ENCODE data around the gene CLK2. TPM values are rescaled to one million over a fixed set of nuclear protein-coding genes. Genes with fewer than 3 reads are reported as not detected.

Gene CLK2
- total RNA-seq, 2 donors from 2014 or later, result 69.8 to 82.3 TPM

DNA sequence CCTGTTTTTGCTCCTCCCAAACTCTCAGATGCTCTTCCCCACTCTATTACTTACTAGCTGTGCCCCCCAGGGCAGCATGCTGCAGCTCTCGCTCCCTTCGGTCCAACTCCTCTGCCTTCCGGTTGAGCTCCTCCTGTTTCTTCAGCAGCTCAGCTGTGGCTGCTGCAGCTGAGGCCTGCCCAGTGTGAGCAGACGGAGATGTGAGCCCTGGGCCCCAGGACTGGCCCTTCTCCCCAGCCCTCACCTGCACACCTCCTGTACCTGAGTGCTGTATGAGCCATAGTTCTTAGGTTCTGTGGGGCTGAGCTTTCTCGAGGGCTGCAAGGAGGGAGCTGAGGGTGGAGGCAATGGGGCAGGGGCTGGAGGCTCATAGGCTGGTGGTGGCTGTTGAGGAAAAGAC, 13.0 kb downstream of the CLK2 start:
- Mint-ChIP-seq H3K36me3 (ENCODE audit: low read depth) (peaks cover 46% of the 10 kb centered on the region), H3K4me1 (peaks cover 17% of the 10 kb centered on the region), H3K9me3 (no peaks in the 10 kb centered on the region), H3K4me3 (no peak overlapping the region), H3K27ac (peak overlapping the region; percentile 64), H3K27me3 (ENCODE audit: insufficient read depth) (no peaks in the 10 kb centered on the region)
- no peaks in the 10 kb centered on the region for H3K27me3 ChIP-seq (ENCODE audit: control insufficient read depth, insufficient read depth, low read length, poor library complexity, severe bottlenecking)
- no peak overlapping the region for H3K4me3 ChIP-seq (ENCODE audit: low read length)
- TF ChIP-seq, protein P1, sequence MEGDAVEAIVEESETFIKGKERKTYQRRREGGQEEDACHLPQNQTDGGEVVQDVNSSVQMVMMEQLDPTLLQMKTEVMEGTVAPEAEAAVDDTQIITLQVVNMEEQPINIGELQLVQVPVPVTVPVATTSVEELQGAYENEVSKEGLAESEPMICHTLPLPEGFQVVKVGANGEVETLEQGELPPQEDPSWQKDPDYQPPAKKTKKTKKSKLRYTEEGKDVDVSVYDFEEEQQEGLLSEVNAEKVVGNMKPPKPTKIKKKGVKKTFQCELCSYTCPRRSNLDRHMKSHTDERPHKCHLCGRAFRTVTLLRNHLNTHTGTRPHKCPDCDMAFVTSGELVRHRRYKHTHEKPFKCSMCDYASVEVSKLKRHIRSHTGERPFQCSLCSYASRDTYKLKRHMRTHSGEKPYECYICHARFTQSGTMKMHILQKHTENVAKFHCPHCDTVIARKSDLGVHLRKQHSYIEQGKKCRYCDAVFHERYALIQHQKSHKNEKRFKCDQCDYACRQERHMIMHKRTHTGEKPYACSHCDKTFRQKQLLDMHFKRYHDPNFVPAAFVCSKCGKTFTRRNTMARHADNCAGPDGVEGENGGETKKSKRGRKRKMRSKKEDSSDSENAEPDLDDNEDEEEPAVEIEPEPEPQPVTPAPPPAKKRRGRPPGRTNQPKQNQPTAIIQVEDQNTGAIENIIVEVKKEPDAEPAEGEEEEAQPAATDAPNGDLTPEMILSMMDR (conservative IDR thresholded peaks at IDR 0.05), result no peak
- no peak overlapping the region for H3K9ac ChIP-seq (ENCODE audit: extremely low read depth, low read length, poor library complexity, severe bottlenecking)
- H3K4me1 ChIP-seq (ENCODE audit: control insufficient read depth, insufficient read depth, low read length), result no peaks in the 10 kb centered on the region
- no peak for DNase-seq
- no peaks in the 10 kb centered on the region for H3K9me3 ChIP-seq (ENCODE audit: control insufficient read depth, low read length)
- no peak overlapping the region for H3K27ac ChIP-seq (ENCODE audit: low read depth, low read length)
- H3K36me3 ChIP-seq (ENCODE audit: control insufficient read depth, insufficient read depth, low read length), result peaks cover 43% of the 10 kb centered on the region
- WGBS, 2 experiments (ENCODE audit: insufficient coverage in 1 of 2, insufficient read length in 1 of 2), result 96 to 100% methylated on average over 3 to 5 of the region's 5 CpGs

DNA sequence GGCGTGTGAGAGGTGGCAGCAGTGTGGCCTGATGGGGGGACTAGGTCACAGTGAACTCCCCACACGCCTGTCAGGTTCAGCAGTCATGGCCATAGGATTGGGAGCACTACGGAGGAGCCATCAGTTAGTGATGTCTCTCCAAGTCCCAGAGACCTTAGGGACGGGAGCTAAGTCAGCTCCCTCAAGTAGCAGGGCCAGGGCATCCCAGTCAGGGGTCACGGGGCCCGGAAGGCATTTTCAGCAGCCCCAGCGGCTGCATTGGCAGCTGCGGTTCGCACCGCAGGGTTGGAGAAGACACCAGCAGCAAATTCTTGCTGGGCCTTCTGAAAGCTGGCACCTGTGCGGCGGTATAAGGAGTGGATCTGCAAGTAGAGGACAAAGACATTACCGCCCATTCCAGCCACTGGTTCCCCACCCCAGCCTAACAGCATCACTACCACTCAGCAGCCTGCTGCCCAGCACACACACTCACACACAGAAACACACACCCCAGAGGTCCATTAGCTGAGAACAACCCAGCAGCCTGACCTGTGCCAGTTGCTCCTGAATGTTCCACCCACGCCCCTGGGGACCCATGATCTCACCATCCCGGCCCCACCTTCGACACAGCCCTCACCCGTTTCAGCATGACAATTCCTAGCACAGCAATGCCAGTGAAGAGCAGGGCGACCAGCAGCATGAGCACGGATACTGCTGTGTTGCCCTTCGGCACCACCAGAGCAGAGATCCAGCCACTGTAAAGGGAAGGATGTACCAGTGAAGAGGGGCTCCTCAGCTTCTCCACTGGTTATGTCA, 17.0 kb downstream of the CLK2 start:
- H3K36me3 Mint-ChIP-seq (ENCODE audit: low read depth), result peaks cover 25% of the 10 kb centered on the region
- 92% methylated on average over 16 to 20 of the region's 20 CpGs for WGBS, 2 experiments (ENCODE audit: insufficient coverage in 1 of 2, insufficient read length in 1 of 2)

DNA sequence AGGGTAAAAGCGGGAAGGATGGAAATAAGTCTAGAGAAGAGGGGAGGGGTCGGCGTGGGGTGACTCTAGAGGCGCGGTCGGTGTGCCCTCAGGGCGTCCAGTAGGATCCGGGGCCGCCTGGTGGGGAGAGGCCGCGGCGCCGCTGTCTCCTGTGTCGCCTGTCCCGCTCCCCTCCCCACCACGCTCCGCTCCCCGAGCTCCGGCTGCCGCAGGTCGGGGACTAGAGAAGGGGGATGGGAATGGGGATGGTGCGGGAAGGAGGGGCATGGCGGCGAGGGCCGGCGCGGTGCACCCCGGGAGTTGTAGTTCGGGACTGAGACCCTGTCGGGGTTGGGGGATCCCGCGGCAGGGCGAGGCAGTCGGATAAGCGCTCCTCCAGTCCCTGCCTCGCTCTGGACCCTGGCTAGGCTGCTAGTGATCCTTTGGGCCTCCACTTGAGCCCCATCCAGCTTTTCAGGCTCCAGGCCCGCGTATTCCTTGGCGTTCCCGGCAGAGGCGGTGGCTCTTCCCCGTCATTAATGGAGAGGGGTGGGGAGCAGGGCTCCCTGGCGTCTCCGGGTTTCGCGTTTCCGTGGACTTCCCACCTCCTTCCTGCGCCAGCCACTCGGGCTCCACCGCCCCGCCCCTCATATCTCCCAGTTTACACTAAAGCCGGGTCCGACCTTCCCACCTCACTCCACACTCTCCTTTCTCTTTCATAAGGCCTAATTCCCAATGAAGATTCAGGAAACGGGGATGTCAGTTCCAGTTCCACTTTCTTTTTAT, 17.9 kb downstream of the CLK2 start, which contains the start of gene ENTREP3:
TSS of gene ENTREP3 (minus strand) at position 241 of the 765 bp plus-strand sequence. CDS start 606 bp downstream, outside the sequence.
- WGBS, 2 experiments (ENCODE audit: insufficient coverage in 1 of 2, insufficient read length in 1 of 2), result 2 to 8% methylated on average over 10 to 54 of the region's 54 CpGs
- H3K4me1 ChIP-seq (ENCODE audit: control insufficient read depth, insufficient read depth, low read length), result peaks cover 7% of the 10 kb centered on the region
- H3K27me3 ChIP-seq (ENCODE audit: control insufficient read depth, insufficient read depth, low read length, poor library complexity, severe bottlenecking), result no peaks in the 10 kb centered on the region
- Mint-ChIP-seq H3K27me3 (ENCODE audit: insufficient read depth) (no peaks in the 10 kb centered on the region), H3K4me1 (peaks cover 20% of the 10 kb centered on the region), H3K4me3 (peak within 1 kb of the TSS; percentile 69), H3K9me3 (no peaks in the 10 kb centered on the region), H3K27ac (peak within 1 kb of the TSS; percentile 79), H3K36me3 (ENCODE audit: low read depth) (peaks cover 24% of the 10 kb centered on the region)
- H3K27ac ChIP-seq (ENCODE audit: low read depth, low read length), result no peak within 1 kb of the TSS
- DNase-seq, result peak; percentile 96
- peak within 1 kb of the TSS; percentile 76 for H3K4me3 ChIP-seq (ENCODE audit: low read length)
- TF ChIP-seq, protein P1 (conservative IDR thresholded peaks at IDR 0.05), result peak; percentile 54
- no peaks in the 10 kb centered on the region for H3K9me3 ChIP-seq (ENCODE audit: control insufficient read depth, low read length)
- peak within 1 kb of the TSS; percentile 20 for H3K9ac ChIP-seq (ENCODE audit: extremely low read depth, low read length, poor library complexity, severe bottlenecking)
- H3K36me3 ChIP-seq (ENCODE audit: control insufficient read depth, insufficient read depth, low read length), result peaks cover 14% of the 10 kb centered on the region

More for the DNA sequence above, 17.0 kb downstream of the CLK2 start:
- Mint-ChIP-seq H3K27ac (peak overlapping the region; percentile 79), H3K4me3 (peak overlapping the region; percentile 69), H3K9me3 (no peaks in the 10 kb centered on the region), H3K4me1 (peaks cover 18% of the 10 kb centered on the region), H3K27me3 (ENCODE audit: insufficient read depth) (no peaks in the 10 kb centered on the region)
- Histone ChIP-seq H3K36me3 (ENCODE audit: control insufficient read depth, insufficient read depth, low read length) (peaks cover 15% of the 10 kb centered on the region), H3K27me3 (ENCODE audit: control insufficient read depth, insufficient read depth, low read length, poor library complexity, severe bottlenecking) (no peaks in the 10 kb centered on the region), H3K4me3 (ENCODE audit: low read length) (no peak overlapping the region), H3K9me3 (ENCODE audit: control insufficient read depth, low read length) (no peaks in the 10 kb centered on the region), H3K4me1 (ENCODE audit: control insufficient read depth, insufficient read depth, low read length) (peaks cover 7% of the 10 kb centered on the region), H3K27ac (ENCODE audit: low read depth, low read length) (no peak overlapping the region), H3K9ac (ENCODE audit: extremely low read depth, low read length, poor library complexity, severe bottlenecking) (no peak overlapping the region)
- peak; percentile 59 for DNase-seq
- TF ChIP-seq, protein P1 (conservative IDR thresholded peaks at IDR 0.05), result no peak
